RWPE1 (cell line): ENCODE results near the gene HSPA1B.
"Not testable (repeated sequence)": the region's sequence is repeated elsewhere in the genome, so short reads cannot be mapped to it uniquely, and the experiment has no call there.

Experiments
- CTCF ChIA-PET: fragments of 350-600 bp; sonication (Branson Sonifier 250); formaldehyde crosslinking; extraction: SDS; loops from one replicate; lab custom pipeline; 2021; lab: Yijun Ruan, JAX
- POLR2A ChIA-PET: fragments of 400-600 bp; formaldehyde crosslinking; extraction: SDS; loops from one replicate; lab custom pipeline; 2020; ENCODE audit warnings: antibody characterized with exemption; ENCODE audit not compliant: low non-redundant PET; lab: Yijun Ruan, JAX
- DNase-seq: peaks from one replicate; pipeline ENCODE4 v3.0.0; 2012; ENCODE audit warnings: low spot score
- H3K27ac ChIP-seq: fragments of 450-650 bp; 2 replicates; pipeline ENCODE4 v1.5.1; 2017
- CTCF ChIP-seq: fragments of 450-650 bp; conservative IDR thresholded peaks from 2 replicates; pipeline ENCODE4 v1.5.1; 2017; ENCODE audit warnings: low read depth, mild to moderate bottlenecking

The HSPA1B gene

GRCh38 chr6:31819871-31820299, 7.7 kb upstream of the HSPA1B start:
- no peak for TF ChIP-seq CTCF
- POLR2A ChIA-PET, result no interaction called here
- DNase-seq, result no peak
- CTCF ChIA-PET, result interaction anchor here (0.6 kb wide), 2 partner anchors 10 to 52 kb away, joined by 3 to 4 read pairs; no protein-coding TSS in a partner anchor
- H3K27ac ChIP-seq, result peak overlapping the region; percentile 69

GRCh38 chr6:31820399-31820798, 7.1 kb upstream of the HSPA1B start:
- H3K27ac ChIP-seq, result peak overlapping the region; percentile 69
- POLR2A ChIA-PET, DNase-seq: not testable (repeated sequence)
- CTCF ChIA-PET, result interaction anchor here (0.6 kb wide), 2 partner anchors 9 to 52 kb away, joined by 3 to 4 read pairs; no protein-coding TSS in a partner anchor

GRCh38 chr6:31821301-31822035, 6.1 kb upstream of the HSPA1B start:
- peak overlapping the region; percentile 99 for H3K27ac ChIP-seq
- no peak for TF ChIP-seq CTCF
- CTCF ChIA-PET, result no interaction called here
- POLR2A ChIA-PET, result interaction anchor here (0.5 to 0.7 kb wide), 2 partner anchors 15 to 17 kb away, joined by 3 read pairs; no protein-coding TSS in a partner anchor
- peak; percentile 30 for DNase-seq

- ChIA-PET CTCF (no interaction called here), POLR2A (interaction anchor here (0.5 to 0.7 kb wide), 2 partner anchors 14 to 16 kb away, joined by 3 read pairs; no protein-coding TSS in a partner anchor)
- peak overlapping the region; percentile 99 for H3K27ac ChIP-seq
- no peak for TF ChIP-seq CTCF
- peak; percentile 59 for DNase-seq
These were observed 5.3 kb upstream of the HSPA1B start for GRCh38 chr6:31822036-31822821.

- ChIA-PET POLR2A (interaction anchor here (1.1 kb wide), 1 partner anchor 17 kb away, joined by 3 read pairs; the partner anchor contains the start of gene LSM2), CTCF (interaction anchor here (0.6 kb wide), 1 partner anchor 15 kb away, joined by 4 read pairs; no protein-coding TSS in a partner anchor)
- not testable (repeated sequence) for DNase-seq
- peak overlapping the region; percentile 99 for H3K27ac ChIP-seq
These were observed 3.8 kb upstream of the HSPA1B start for GRCh38 chr6:31823592-31824196.

- ChIA-PET CTCF (no interaction called here), POLR2A (no interaction called here)
- no peak for DNase-seq
- H3K27ac ChIP-seq, result peak overlapping the region; percentile 95
- TF ChIP-seq CTCF, result no peak
These were observed 2.0 kb upstream of the HSPA1B start for GRCh38 chr6:31825553-31825952.

- TF ChIP-seq CTCF, result no peak
- peak overlapping the region; percentile 95 for H3K27ac ChIP-seq
- DNase-seq, result peak; percentile 81
- CTCF ChIA-PET, result interaction anchor here (0.7 kb wide), 1 partner anchor 1587 kb away, joined by 4 read pairs; no protein-coding TSS in a partner anchor
- POLR2A ChIA-PET, result interaction anchor here (0.6 to 1.6 kb wide), 4 partner anchors 8 to 21 kb away, joined by 3 to 32 read pairs (median 6); partner anchors contain the start of genes HSPA1A, HSPA1L and LSM2
These were observed 699 bp upstream of the HSPA1B start for GRCh38 chr6:31826793-31827285.
